OCI-LY1 (cell line): ENCODE data around the gene LONP1.

ENCODE experiments used
- CTCF ChIP-seq: fragments of 200-600 bp; sonication (generic), shearing (Covaris generic); IDR thresholded peaks from 2 replicates; pipeline ENCODE4 v1.5.1; 2017; ENCODE audit warnings: mild to moderate bottlenecking, antibody characterized with exemption, low read length, moderate library complexity, mixed read lengths
- EZH2 ChIP-seq: fragments of 200-600 bp; sonication (generic), shearing (Covaris generic); IDR thresholded peaks from 2 replicates; pipeline ENCODE4 v1.8.0; 2017; ENCODE audit warnings: borderline replicate concordance, mixed run types, mild to moderate bottlenecking, antibody characterized with exemption, low read length, moderate library complexity, mixed read lengths

DNA sequence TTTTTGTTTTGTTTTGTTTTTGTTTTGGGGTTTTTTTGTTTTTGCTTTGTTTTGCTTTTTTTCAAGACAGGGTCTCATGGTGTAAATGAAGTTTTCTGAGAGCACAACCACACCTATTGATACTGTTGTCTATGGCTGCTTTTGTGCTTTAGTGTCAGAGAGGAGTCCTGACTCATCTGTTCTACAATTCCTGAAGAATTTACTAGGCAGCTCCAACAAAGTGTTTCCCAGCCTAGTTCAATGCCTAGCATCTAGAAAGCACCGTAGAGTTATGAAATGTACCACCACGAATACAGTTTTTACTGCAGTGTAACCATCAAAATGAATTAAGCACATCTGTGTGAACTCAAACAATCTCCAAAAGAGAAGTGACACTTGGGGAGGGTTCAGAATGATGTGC, 75.9 kb downstream of the LONP1 start:
- TF ChIP-seq CTCF = no peak
- no peak for TF ChIP-seq EZH2
